HG03280 (cell line): ENCODE results near the gene BRAT1.

Source experiments
- ATAC-seq: cut with Tn5 transposase; IDR thresholded peaks from one replicate; pipeline ENCODE4 v1.9.1; 2021; ENCODE audit warnings: mild to moderate bottlenecking, moderate library complexity; ENCODE audit not compliant: unreplicated experiment

BRAT1 gene

DNA sequence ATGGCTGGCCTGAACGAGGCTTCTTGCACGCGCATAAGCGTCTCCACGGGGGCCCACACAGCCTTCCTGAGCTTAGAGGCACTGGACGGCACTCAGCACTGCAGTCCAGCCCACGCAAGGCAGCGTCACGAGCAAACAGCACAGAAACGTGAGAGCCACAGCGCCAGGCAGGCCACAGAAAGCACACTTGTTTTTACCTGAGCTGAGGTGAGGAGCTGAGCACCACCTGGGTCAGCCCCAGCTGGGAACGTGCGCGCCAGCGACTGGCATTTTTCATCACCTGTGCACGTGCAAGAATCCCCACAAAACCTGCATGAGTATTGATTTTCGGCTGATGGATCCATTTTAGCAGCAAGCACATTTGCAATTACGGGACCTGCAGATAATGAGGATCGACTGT, 30.1 kb upstream of the BRAT1 start:
- no peak for ATAC-seq

DNA sequence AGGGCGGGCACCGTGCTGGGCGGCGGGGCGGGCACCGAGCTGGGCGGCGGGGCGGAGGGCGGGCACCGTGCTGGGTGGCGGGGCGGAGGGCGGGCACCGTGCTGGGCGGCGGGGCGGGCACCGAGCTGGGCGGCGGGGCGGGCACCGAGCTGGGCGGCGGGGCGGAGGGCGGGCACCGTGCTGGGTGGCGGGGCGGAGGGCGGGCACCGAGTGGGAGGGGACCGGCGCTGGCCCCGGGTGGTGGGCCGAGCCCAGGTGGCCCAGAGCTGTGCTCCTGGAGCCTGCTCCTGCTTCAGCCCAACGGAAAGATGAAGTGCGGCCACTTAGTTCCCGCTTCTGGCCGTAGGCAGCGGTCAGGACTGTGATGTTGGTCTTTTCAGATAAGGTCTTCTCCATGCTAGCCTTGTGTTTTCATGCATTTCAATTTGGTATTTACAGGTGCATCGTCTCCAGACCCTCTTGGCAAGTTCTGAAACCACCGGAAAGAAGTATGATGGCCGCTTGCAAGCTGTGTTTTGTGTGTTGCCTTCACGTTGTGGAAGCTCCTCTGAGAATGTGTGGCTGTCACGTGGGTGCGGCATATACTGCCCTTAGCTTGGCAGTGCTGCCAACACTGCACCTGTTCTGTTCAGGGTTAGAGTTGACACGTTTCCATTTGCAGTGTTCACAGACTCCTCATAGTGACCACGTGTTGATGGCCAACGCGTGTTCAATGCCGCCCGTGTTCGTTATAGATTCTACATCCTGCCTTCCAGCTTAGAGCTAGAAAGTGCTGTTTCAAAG, 28.7 kb upstream of the BRAT1 start:
- ATAC-seq = no peak

GRCh38 chr7:2582006-2582735, 26.8 kb upstream of the BRAT1 start:
- ATAC-seq = no peak

- ATAC-seq = no peak
Observed at GRCh38 chr7:2580636-2581035, 25.3 kb upstream of the BRAT1 start.

- ATAC-seq = no peak
Observed at GRCh38 chr7:2577914-2578680, 22.8 kb upstream of the BRAT1 start.

- no peak for ATAC-seq
Observed at GRCh38 chr7:2576742-2577491, 21.6 kb upstream of the BRAT1 start.

- ATAC-seq = no peak
Observed at GRCh38 chr7:2575733-2576340, 20.5 kb upstream of the BRAT1 start.

- no peak for ATAC-seq
Observed at GRCh38 chr7:2575046-2575732, 19.9 kb upstream of the BRAT1 start.

GRCh38 chr7:2573761-2574160, 18.4 kb upstream of the BRAT1 start:
- no peak for ATAC-seq

- ATAC-seq = no peak
Observed at GRCh38 chr7:2572101-2572842, 16.9 kb upstream of the BRAT1 start.

DNA sequence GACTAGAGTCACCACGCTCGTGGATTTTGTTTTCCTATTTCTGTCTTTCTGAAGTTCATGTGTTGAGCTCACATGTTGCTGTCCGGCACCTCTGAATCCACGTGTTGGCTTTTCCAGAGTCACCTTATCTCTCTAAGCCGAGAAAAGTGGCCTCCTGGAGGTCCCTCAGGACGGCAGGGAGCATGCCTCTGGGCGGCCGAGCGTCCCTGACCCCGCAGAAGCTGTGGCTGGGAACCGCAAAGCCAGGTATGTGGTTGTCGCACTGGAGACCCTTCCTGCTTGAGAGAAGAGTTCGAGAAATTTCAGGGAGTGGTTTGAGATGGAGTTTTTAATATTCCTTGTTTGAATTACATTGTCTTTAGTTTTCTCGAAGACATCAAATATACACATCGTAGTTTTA, 16.1 kb upstream of the BRAT1 start:
- no peak for ATAC-seq

DNA sequence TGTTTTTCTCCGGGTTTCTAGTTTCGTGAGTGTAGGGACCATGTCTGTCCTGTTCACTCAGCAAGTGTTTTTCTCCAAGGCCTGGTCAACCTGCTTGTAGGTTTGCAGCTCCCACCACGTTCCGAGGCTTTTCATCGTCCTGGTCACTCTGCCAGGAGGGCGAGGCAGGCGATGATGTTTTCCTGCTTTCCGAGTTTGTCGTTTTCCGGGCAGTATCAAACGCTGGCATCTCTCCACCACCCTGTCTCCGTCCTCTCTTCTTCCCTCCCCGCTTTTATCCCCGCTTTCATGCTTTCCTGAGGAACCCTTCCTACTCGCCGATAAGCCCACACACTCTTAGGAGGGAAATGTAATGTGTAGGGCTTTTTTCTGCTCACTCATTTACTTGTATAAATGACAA, 14.7 kb upstream of the BRAT1 start:
- ATAC-seq = no peak

DNA sequence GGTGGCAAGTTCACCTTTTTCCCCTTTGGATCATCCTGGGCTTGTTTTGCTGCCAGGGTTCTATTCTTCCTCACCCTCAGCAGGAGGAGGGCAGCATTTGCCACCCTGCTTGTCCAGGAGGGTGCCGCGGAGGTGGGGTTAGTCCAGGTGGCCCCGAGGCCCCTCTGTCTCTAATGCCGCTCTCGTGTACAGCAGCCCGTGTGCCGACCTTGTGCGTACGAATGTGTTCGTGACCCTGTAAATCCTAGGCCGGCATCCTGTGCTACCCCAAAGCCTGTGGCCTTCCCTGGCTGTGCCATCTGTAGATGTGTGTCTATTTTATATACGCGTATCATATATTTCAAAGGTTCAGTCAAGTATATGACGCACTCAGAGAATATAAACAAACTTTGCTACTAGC, 14.1 kb upstream of the BRAT1 start:
- ATAC-seq = no peak

- ATAC-seq = no peak
Observed at GRCh38 chr7:2568521-2569223, 13.3 kb upstream of the BRAT1 start.

- no peak for ATAC-seq
Observed at GRCh38 chr7:2567679-2568278, 12.5 kb upstream of the BRAT1 start.

GRCh38 chr7:2566890-2567678, 11.8 kb upstream of the BRAT1 start:
- ATAC-seq = peak; percentile 89

DNA sequence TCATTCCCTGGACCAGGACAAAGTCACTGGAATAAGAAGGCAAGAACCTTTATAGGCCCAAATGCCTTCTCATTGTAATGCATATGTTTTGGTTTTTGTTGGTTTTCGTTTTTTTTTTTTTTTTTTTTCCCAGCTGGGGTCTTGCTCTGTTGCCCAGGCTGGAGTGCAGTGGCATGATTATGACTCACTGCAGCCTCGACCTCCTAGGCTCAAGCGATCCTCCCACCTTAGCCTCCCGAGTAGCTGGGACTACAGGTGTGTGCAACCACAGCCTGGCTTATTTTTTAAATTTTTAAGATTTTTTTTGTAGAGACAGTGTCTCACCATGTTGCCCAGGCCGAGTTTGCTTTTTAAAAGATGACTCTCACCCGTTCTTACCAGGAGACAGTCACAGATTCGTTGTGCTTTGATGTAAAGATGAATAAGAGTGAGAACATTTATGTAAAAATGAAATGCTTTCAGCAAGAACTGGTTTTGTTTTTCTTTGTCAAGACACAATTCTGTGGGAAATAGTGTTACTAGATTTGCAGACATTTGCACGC, 11.1 kb upstream of the BRAT1 start:
- ATAC-seq = peak; percentile 36
